Mucosa of stomach (tissue), 1 donor: ENCODE measurements around the gene DDX43.
"Not testable (repeated sequence)": the region's sequence is repeated elsewhere in the genome, so short reads cannot be mapped to it uniquely, and the experiment has no call there.

ENCODE experiments used
- H3K27me3 ChIP-seq: one replicate; pipeline ENCODE4 v1.7.0; 2013; ENCODE audit warnings: mild to moderate bottlenecking, low read length; ENCODE audit not compliant: control insufficient read depth, insufficient read depth
- H3K36me3 ChIP-seq: one replicate; pipeline ENCODE4 v1.7.0; 2013; ENCODE audit warnings: low read length; ENCODE audit not compliant: control insufficient read depth, insufficient read depth
- H3K4me1 ChIP-seq: one replicate; pipeline ENCODE4 v1.7.0; 2013; ENCODE audit warnings: mild to moderate bottlenecking, low read length; ENCODE audit not compliant: control insufficient read depth, insufficient read depth
- H3K4me3 ChIP-seq: one replicate; pipeline ENCODE4 v1.7.0; 2013; ENCODE audit warnings: low read length
- H3K9ac ChIP-seq: one replicate; pipeline ENCODE4 v1.7.0; 2013; ENCODE audit warnings: mild to moderate bottlenecking, low read length, moderate library complexity
- H3K9me3 ChIP-seq: one replicate; pipeline ENCODE4 v1.7.0; 2013; ENCODE audit warnings: mild to moderate bottlenecking, low read length, moderate library complexity; ENCODE audit not compliant: control insufficient read depth
- donor health status: Pancreatic carcinoma.

DDX43 gene

DNA sequence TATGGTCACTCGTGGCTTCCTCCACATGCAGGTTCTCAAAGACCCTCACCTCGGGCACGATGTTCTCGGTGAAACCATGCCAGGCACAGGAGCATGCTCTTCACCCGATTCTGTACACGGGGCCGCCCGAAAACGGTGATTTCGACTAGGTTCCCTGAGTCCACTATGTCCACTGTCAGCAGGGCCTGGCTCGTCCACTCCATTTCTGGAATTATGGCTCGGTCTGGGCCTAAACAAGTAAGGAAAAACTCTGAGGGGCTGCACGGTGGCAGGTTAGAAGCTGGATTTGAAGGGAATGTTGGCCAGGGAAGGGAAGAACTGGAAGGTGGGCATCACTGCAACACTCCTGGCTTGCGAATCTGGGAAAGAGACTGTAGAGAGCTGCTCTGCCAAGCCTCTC, 25.5 kb upstream of the DDX43 start:
- Histone ChIP-seq H3K9me3 (no peaks in the 10 kb centered on the region), H3K27me3 (no peaks in the 10 kb centered on the region), H3K4me1 (no peaks in the 10 kb centered on the region), H3K4me3 (no peak overlapping the region), H3K36me3 (no peaks in the 10 kb centered on the region), H3K9ac (no peak overlapping the region)

DNA sequence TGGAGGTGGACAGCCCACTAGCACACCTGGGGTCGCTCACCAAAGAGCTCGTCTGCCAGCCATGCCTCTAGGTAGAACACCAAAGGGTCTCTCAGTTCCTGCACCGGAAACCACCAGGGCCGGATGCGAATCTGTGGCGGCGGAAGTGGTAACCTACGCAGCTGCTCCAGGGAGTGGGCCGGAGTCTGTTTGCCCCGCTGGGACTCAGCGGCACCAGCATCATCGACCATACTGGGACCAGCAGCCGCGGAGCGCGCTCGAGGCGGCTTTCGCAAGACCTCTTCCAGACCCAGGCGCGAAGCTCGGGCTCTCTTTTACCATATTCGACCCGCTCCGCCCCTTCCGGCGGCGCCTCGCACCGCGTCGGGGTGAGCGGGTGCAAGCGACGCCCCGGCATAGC, 25.1 kb upstream of the DDX43 start, which contains the start of gene OOEP:
Gene OOEP, minus strand, starts transcription at position 335 of the 400 bp plus-strand sequence. Its CDS starts 105 bp downstream, at position 230.
- Histone ChIP-seq H3K4me3 (no peak within 1 kb of the TSS), H3K9ac (no peak within 1 kb of the TSS), H3K27me3 (no peaks in the 10 kb centered on the region), H3K4me1 (no peaks in the 10 kb centered on the region), H3K9me3 (no peaks in the 10 kb centered on the region), H3K36me3 (no peaks in the 10 kb centered on the region)

DNA sequence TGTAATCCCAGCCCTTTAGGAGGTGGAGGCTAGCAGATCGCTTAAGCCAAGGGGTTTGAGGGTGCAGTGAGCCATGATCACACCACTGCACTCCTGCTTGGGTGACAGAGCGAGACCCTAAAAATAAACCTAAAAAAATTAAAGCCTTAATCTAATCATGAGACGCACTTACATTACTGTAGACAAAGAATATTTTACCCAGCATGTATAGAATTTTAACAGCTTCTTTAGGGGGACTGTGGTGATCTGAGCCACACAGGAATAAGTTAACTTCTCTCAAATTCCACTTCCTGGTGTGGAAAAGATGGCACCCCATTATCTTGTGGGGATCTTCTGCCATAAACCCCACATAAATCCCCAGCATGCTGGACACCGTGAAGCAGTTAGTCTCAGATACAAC, 22.6 kb upstream of the DDX43 start:
- Histone ChIP-seq H3K4me1 (no peaks in the 10 kb centered on the region), H3K9me3 (no peaks in the 10 kb centered on the region), H3K36me3 (no peaks in the 10 kb centered on the region), H3K9ac (no peak overlapping the region), H3K27me3 (no peaks in the 10 kb centered on the region), H3K4me3 (no peak overlapping the region)

DNA sequence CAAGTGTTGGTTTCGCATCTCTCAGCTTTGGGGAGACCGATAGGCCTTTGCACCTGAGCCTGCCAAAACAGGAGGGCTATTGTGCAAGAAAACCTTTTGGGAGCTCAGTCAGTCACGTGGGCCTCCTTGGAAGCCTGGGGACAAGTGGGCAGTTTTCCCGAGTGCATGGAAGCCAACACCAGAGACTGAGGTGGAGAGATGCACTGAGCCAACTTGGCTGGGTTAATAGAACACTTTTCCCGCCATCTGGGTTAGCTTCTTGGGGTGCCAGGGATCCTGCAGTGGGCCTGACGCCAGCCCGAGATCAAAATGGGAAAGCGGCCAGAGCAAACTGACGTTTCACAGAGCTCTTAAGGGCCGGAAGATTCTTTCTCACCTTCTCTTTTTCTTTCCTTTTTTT, 22.1 kb upstream of the DDX43 start:
- no peaks in the 10 kb centered on the region for H3K4me1 ChIP-seq
- no peaks in the 10 kb centered on the region for H3K36me3 ChIP-seq
- no peaks in the 10 kb centered on the region for H3K27me3 ChIP-seq
- no peak overlapping the region for H3K9ac ChIP-seq
- H3K9me3 ChIP-seq: no peaks in the 10 kb centered on the region
- no peak overlapping the region for H3K4me3 ChIP-seq

DNA sequence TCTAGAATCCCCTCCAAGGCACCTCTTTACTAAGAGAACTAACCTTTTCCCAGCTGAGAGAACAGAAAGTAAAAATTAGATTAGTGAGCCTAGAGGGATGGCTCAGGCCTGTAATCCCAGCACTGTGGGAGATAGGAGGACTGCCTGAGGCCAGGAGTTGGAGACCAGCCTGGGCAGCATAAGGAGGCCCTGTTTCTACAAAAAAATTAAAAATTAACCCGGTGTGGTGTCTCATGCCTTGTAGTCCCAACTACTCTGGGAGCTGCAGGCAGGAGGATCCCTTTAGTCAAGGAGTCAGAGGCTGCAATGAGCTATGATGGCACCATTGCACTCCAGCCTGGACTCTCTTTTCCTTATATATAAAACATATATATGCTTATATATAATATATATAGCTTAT, 19.4 kb upstream of the DDX43 start:
- H3K36me3 ChIP-seq: no peaks in the 10 kb centered on the region
- no peaks in the 10 kb centered on the region for H3K27me3 ChIP-seq
- H3K9me3 ChIP-seq: no peaks in the 10 kb centered on the region
- H3K9ac ChIP-seq: no peak overlapping the region
- no peak overlapping the region for H3K4me3 ChIP-seq
- H3K4me1 ChIP-seq: no peaks in the 10 kb centered on the region

DNA sequence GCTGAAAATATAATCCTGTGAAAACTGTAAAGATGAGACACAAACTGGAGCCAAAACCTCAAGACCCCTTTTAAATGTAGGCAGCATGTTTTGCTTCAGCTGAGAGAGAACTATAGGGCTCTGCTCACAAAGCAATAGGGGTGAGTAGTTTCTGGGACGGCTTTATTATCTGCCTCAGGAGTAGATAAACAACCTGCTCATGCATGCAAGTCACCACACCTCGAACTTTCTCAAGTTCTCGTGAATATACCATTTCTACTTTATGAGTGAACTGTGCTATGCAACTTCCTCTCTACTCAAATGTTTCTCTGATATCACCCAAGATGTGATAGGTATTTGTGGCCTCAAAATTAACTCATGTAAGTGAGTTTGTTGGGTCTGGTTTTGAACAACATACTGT, 17.4 kb upstream of the DDX43 start:
- Histone ChIP-seq H3K9me3 (no peaks in the 10 kb centered on the region), H3K4me1 (no peaks in the 10 kb centered on the region), H3K9ac (no peak overlapping the region), H3K36me3 (no peaks in the 10 kb centered on the region), H3K27me3 (no peaks in the 10 kb centered on the region), H3K4me3 (no peak overlapping the region)

DNA sequence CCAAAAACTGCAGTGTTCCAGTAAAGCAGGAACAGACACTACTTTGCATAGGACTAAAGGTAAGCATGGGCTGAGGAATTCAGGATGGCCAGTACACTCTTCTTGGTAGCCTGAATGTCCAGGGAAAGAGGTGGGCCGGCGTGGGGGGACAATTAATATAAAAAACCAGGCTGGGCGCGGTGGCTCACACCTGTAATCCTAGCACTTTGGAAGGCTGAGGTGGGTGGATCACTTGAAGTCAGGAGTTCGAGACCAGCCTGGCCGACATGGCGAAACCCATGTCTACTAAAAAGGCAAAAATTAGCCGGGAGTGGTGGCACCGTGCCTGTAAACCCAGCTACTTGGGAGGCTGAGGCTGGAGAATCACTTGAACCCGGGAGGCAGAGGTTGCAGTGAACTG, 13.1 kb upstream of the DDX43 start:
- not testable (repeated sequence) for H3K27me3 ChIP-seq, H3K4me3 ChIP-seq, H3K9me3 ChIP-seq, H3K9ac ChIP-seq, H3K36me3 ChIP-seq, H3K4me1 ChIP-seq

DNA sequence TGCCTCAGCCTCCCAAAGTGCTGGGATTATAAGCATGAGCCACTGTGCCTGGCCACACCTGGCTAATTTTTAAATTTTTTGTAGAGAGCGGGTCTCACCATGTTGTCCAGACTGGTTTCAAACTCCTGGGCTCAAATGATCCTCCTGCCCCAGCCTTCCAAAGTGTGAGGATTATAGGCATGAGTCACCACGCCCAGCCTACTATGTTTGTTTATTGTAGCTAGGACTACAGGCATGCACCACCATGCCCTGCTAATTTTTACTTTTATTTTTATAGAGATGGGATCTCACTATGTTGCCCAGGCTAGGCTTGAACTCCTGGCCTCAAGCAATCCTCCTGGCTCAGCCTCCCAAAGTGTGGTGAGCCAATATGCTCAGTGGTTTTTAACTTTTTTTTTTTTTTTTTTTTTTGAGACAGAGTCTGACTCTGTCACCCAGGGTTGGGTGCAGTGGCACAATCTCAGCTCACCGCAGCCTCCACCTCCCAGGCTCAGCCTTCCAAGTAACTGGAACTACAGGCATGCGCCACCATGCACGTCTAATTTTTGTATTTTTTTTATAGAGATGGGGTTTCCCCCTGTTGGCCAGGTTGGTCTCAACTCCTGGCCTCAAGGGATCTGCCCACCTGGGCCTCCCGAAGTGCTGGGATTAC, 12.0 kb upstream of the DDX43 start:
- H3K9ac ChIP-seq: no peak overlapping the region
- no peak overlapping the region for H3K4me3 ChIP-seq
- H3K36me3 ChIP-seq: no peaks in the 10 kb centered on the region
- H3K9me3 ChIP-seq: no peaks in the 10 kb centered on the region
- no peaks in the 10 kb centered on the region for H3K4me1 ChIP-seq
- H3K27me3 ChIP-seq: no peaks in the 10 kb centered on the region

DNA sequence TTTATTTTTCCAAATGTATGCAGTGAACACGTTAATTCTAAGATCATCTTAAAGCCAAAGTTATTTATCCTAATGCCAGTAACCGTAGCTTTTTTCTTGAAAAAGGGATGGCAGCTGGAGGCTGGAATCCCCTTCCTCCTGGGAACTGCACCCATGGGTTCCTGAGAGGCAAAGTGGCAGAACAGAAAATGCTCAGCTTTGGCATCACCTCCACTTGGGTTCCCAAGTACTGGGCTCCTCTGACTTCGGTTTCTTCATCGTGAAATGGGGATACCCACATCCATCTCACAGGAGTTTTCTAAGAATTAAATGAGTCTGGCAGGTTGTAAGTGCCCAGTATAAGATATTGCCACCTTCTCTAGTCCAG, 6.2 kb upstream of the DDX43 start:
- Histone ChIP-seq H3K9me3 (no peaks in the 10 kb centered on the region), H3K27me3 (no peaks in the 10 kb centered on the region), H3K9ac (peak overlapping the region; percentile 80), H3K4me3 (peak overlapping the region; percentile 74), H3K4me1 (peaks cover 4% of the 10 kb centered on the region), H3K36me3 (no peaks in the 10 kb centered on the region)

DNA sequence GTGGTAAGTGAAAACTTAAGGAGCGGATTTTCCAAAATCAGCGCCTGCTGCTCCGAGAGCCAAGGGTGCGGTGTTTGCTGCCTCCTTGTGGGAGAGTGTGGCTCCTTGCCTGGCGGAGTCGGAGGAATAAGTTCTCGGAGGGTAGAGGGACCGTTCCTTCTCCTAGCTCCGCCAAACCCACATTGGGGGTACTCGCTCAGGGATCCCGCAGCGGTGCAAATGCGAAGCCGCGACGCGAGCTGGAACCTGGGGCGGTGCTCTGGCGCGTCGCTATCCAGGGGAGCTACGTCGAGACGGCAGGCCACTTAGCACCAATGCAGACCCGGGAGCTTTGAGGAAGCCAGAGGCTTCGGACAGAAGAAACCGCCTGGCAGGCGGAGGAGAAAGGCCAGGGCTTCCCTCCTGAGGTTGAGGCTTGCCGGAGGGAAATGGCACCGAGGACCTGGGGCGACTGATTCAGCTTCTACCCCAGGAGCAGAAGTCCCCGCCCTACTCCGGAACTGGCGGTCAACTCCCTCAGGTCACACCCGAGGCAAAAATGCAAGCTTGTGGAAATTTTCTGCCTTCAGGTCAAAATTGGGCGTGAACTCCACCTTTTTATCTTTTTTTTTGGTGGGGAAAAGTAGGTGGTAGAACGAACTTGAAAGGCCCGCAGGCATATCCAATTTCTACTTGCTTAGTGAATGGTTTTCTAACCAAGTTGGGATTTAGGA, 5.7 kb upstream of the DDX43 start:
- Histone ChIP-seq H3K36me3 (no peaks in the 10 kb centered on the region), H3K27me3 (no peaks in the 10 kb centered on the region), H3K9me3 (no peaks in the 10 kb centered on the region), H3K4me3 (peak overlapping the region; percentile 74), H3K9ac (peak overlapping the region; percentile 80), H3K4me1 (peaks cover 4% of the 10 kb centered on the region)

DNA sequence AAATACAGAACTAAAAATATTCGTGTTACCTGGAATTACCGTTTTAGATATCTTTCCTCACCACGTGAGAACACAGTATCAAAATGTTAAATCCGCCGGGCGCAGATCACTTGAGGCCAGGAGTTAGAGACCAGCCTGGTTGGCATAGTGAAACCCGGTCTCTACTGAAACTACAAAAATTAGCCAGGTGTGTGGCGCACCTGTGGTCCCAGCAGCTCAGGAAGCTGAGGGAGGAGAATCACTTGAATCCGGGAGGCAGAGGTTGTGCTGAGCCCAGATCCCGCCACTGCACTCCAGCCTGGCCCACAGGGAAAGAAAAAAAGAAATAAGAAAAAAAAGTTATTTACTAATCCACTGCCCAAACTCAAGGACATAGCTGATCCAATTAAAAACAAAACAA, 4.8 kb upstream of the DDX43 start:
- no peaks in the 10 kb centered on the region for H3K36me3 ChIP-seq
- H3K27me3 ChIP-seq: no peaks in the 10 kb centered on the region
- no peak overlapping the region for H3K4me3 ChIP-seq
- H3K4me1 ChIP-seq: peaks cover 4% of the 10 kb centered on the region
- no peak overlapping the region for H3K9ac ChIP-seq
- no peaks in the 10 kb centered on the region for H3K9me3 ChIP-seq

DNA sequence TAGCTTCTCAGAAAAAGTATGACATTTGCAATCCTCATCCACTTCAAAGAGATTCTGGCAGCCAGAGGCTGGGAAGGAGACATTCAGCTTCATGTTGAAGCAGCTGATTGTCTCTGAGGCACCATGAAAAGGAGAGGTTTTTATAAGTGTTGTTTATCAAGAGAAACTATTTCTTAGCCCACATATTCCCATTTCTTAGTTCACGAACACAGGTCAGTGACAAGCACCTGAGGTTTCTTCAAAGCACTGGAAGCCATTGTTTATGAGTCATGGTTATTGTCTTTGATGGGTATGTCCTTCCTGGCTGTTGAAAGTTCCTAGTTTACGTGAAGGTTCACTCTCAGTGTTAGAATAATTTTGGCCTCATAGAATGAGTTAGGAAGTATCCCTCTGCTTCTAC, 3.0 kb upstream of the DDX43 start:
- peaks cover 4% of the 10 kb centered on the region for H3K4me1 ChIP-seq
- no peaks in the 10 kb centered on the region for H3K9me3 ChIP-seq
- no peaks in the 10 kb centered on the region for H3K36me3 ChIP-seq
- no peak overlapping the region for H3K4me3 ChIP-seq
- H3K9ac ChIP-seq: no peak overlapping the region
- no peaks in the 10 kb centered on the region for H3K27me3 ChIP-seq
